ENCODE data around the gene KCTD7. TPM values are rescaled to one million over a fixed set of nuclear protein-coding genes. Genes with fewer than 3 reads are reported as not detected.

The KCTD7 gene
- 10.4 and 15.8 TPM in 2 replicates for total RNA-seq

GRCh38 chr7:66628361-66629221 lies at the start of gene KCTD7:
Gene KCTD7 (plus strand): TSS chr7:66628881. CDS start chr7:66629065, 184 bp downstream.

Other genes starting within 250 kb of the KCTD7 start
- 47.3 and 49.4 TPM in 2 replicates for gene RABGEF1, start 111.9 kb downstream of the KCTD7 start, total RNA-seq

Data from smooth muscle cell of the pulmonary artery (primary cell).